GM12873 (cell line): ENCODE data around the gene SYTL1.

ENCODE experiments used
- TF ChIP-seq, protein P1 (sequence below): IDR thresholded peaks from 2 replicates; pipeline ENCODE4 v1.5.1; 2012; ENCODE audit warnings: low read depth, mild to moderate bottlenecking, moderate library complexity, low read length, control low read depth; ENCODE audit not compliant: insufficient read depth; ENCODE audit errors: missing control alignments

SYTL1 gene, protein sequence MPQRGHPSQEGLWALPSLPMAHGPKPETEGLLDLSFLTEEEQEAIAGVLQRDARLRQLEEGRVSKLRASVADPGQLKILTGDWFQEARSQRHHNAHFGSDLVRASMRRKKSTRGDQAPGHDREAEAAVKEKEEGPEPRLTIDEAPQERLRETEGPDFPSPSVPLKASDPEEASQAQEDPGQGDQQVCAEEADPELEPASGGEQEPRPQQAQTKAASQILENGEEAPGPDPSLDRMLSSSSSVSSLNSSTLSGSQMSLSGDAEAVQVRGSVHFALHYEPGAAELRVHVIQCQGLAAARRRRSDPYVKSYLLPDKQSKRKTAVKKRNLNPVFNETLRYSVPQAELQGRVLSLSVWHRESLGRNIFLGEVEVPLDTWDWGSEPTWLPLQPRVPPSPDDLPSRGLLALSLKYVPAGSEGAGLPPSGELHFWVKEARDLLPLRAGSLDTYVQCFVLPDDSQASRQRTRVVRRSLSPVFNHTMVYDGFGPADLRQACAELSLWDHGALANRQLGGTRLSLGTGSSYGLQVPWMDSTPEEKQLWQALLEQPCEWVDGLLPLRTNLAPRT

DNA sequence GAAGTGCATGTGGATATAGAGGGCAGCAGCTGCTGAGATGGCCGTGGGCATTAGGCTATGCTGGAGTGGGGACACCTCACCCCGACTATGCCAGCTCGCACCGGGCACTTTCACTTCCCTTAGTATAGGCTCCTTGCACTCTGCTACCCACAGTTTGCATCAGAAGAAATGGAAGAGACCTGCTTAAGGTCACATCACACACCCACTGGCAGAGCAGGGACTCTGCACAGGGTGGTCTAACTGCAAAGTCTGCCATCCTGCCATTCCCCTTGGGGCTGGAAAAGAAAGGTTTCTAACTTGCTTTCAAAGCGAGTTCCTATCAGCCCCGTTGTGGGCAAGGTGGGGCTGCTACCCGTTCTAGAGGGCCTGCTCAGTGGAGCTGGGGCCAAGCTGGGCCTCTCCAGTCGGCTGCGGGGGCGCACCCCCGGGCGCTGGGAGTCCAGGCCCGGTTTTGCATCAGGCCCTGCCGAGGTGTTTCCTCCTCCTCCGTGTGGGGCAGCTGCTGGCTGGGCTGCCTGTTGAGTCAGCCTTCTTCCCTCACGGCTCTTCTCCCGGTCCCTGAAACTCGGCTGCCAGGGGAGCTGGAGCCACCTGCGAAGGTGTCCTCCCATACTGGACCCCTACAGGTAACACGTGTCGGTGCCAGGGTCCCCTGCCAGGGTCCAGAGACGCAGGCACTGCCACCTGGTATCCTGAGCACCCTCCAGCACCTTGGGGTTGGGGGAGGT is at the start of gene SYTL1:
Gene SYTL1 (plus strand): TSS at position 498 of the 728 bp plus-strand sequence. CDS start 3,313 bp downstream, outside the sequence.
- TF ChIP-seq, protein P1, sequence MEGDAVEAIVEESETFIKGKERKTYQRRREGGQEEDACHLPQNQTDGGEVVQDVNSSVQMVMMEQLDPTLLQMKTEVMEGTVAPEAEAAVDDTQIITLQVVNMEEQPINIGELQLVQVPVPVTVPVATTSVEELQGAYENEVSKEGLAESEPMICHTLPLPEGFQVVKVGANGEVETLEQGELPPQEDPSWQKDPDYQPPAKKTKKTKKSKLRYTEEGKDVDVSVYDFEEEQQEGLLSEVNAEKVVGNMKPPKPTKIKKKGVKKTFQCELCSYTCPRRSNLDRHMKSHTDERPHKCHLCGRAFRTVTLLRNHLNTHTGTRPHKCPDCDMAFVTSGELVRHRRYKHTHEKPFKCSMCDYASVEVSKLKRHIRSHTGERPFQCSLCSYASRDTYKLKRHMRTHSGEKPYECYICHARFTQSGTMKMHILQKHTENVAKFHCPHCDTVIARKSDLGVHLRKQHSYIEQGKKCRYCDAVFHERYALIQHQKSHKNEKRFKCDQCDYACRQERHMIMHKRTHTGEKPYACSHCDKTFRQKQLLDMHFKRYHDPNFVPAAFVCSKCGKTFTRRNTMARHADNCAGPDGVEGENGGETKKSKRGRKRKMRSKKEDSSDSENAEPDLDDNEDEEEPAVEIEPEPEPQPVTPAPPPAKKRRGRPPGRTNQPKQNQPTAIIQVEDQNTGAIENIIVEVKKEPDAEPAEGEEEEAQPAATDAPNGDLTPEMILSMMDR = no peak

DNA sequence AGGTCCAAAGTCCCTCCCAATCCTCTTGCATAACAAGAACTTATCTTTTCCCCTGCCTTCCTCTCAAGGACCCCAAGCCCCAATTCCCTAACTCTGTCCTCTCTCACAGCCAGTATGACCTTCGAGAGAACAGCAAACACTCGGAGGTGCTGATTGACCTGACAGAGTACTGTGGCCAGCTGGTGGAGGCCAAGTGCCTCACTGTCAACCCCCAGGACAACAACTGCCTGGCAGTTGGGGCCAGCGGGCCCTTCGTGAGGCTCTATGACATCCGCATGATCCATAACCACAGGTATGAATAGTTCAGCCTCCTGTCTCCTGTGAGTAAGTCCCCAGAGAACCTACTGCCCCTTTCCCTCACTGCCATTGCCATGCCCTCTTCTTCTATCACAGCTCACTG is 49.7 kb upstream of the SYTL1 start:
- TF ChIP-seq, protein P1 = no peak

DNA sequence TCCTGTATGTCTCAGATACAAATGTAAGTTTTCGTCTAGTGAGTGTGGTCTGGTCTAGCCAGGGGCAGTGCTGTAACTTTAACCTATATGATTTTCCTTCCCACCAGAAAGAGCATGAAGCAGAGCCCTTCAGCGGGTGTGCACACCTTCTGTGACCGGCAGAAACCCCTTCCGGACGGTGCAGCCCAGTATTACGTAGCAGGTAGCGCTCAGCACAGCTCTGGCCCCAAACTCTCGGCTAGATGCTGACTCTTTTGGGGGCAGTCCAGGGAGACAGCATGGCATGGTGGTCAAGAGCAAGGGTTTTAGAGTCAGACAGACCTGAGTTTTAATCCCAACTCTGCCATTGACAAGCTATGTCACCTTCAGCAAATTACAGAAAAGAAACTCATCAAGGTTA is 47.9 kb upstream of the SYTL1 start:
- TF ChIP-seq, protein P1 = no peak

DNA sequence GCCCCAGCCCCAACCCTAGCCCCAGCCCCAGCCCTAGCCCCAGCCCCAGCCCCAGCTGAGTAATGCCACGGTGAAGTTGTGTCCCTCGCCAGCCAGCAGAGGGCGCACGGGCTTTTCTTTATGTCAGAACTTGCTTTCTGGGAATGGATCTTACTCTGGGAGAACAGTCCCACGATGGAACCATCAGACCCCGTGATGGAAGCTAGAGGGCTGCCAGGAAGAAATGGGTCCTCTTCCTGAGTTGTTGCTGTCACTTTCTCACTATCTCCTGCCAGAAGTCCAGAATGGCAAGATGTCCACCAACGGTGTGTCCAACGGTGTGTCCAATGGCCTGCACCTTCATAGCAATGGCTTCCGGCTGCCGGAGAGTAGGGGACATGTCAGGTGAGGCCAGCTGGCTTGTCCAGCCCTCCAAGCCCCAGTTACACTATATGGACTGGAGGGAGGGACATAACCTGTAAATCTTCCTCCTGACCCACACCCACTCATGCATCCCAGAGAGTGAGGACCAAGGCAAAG is 45.0 kb upstream of the SYTL1 start:
- TF ChIP-seq, protein P1 = peak; percentile 77

DNA sequence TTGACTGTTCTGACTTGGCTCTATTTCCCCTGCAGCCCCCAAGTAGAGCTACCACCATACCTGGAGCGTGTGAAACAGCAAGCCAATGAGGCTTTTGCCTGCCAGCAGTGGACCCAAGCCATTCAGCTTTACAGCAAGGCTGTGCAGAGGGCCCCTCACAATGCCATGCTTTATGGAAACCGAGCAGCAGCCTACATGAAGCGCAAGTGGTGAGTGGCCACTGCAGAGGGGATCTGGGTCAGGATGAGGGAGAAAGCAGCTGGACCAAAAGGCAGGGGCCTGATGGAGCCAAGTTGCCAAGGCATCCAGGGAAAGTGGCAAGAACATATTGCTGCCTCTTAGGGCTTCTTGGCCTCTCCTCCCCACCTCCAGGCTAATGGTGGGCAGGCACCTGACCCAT is 43.9 kb upstream of the SYTL1 start:
- TF ChIP-seq, protein P1 = no peak

DNA sequence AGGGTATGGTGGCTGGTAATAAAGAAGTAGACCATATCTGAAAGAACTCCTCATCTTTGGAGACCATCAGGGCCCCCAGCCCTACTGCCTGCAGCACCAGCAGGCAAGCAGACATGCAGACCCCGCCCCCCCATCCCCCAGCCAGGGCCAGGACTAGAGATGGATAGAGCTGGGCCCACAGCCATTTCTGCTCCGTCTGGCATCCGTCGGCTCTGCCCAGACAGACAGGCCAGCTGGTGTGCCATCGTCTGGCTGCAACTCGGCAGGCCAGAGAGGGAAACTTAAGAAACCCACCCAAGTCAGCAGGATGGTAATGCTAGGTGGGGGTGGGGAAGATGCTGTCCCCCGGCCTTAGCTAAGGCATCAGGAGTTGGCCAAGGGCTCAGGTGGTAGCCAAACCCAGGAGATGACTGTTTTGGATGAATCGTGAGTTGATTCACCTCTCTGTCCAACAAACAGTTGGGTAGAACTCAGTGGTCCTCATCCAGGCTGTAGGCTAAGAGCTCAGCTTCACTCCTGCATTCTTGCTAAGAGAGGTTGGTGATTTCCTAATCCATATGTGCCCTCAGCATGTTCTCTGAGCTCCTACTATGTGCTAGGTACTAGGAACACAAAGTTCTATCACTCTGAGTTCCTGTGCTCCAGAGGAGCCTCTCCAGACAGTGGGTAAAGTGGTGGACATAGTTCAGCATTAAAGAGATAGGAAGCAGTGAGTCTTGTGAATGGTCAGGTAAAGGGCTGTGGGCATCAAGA is 43.0 kb upstream of the SYTL1 start:
- TF ChIP-seq, protein P1 = no peak
